ENCODE data around the gene UQCR11.

UQCR11 gene

GRCh38 chr19:1585243-1585580, 20.1 kb downstream of the UQCR11 start:
- DNase-seq: no peak

GRCh38 chr19:1584500-1585242, 20.6 kb downstream of the UQCR11 start:
- no peak for DNase-seq

GRCh38 chr19:1582201-1582600, 23.1 kb downstream of the UQCR11 start:
- no peak for DNase-seq

- DNase-seq: no peak
Measured at GRCh38 chr19:1580957-1581356, 24.3 kb downstream of the UQCR11 start.

GRCh38 chr19:1580382-1580781, 24.9 kb downstream of the UQCR11 start:
- DNase-seq: no peak

GRCh38 chr19:1579222-1579621, 26.0 kb downstream of the UQCR11 start:
- DNase-seq: no peak

GRCh38 chr19:1577929-1578618, 27.2 kb downstream of the UQCR11 start:
- DNase-seq: no peak

GRCh38 chr19:1577090-1577928, 28.0 kb downstream of the UQCR11 start:
- DNase-seq: no peak

- DNase-seq: no peak
Measured at GRCh38 chr19:1576242-1577089, 28.8 kb downstream of the UQCR11 start.

- DNase-seq: no peak
Measured at GRCh38 chr19:1575323-1576241, 29.7 kb downstream of the UQCR11 start.

GRCh38 chr19:1574354-1575136, 30.7 kb downstream of the UQCR11 start:
- DNase-seq: no peak

- no peak for DNase-seq
Measured at GRCh38 chr19:1572795-1573194, 32.5 kb downstream of the UQCR11 start.

GRCh38 chr19:1571358-1571757, 33.9 kb downstream of the UQCR11 start:
- no peak for DNase-seq

- DNase-seq: no peak
Measured at GRCh38 chr19:1570836-1571235, 34.4 kb downstream of the UQCR11 start.

- DNase-seq: no peak
Measured at GRCh38 chr19:1569997-1570396, 35.3 kb downstream of the UQCR11 start.

- DNase-seq: peak; percentile 88
Measured at GRCh38 chr19:1568320-1569019, 36.8 kb downstream of the UQCR11 start, which contains the start of gene MEX3D. Gene MEX3D (minus strand): TSS chr19:1568325. CDS start chr19:1568058, 267 bp downstream.

- no peak for DNase-seq
Measured at GRCh38 chr19:1567848-1568227, 37.4 kb downstream of the UQCR11 start.

GRCh38 chr19:1567116-1567847, 38.0 kb downstream of the UQCR11 start:
- DNase-seq: peak; percentile 33

GRCh38 chr19:1566392-1567115, 38.7 kb downstream of the UQCR11 start:
- no peak for DNase-seq

All from hematopoietic multipotent progenitor cell treated with erythropoietin and hydrocortisone succinate and interleukin-3 and kit ligand, for 4 days (in vitro differentiated cells).